ENCODE measurements around the gene SPRR2F. TPM values are rescaled to one million over a fixed set of nuclear protein-coding genes. Genes with fewer than 3 reads are reported as not detected.

The SPRR2F gene
- total RNA-seq, 1 donor = not detected

DNA sequence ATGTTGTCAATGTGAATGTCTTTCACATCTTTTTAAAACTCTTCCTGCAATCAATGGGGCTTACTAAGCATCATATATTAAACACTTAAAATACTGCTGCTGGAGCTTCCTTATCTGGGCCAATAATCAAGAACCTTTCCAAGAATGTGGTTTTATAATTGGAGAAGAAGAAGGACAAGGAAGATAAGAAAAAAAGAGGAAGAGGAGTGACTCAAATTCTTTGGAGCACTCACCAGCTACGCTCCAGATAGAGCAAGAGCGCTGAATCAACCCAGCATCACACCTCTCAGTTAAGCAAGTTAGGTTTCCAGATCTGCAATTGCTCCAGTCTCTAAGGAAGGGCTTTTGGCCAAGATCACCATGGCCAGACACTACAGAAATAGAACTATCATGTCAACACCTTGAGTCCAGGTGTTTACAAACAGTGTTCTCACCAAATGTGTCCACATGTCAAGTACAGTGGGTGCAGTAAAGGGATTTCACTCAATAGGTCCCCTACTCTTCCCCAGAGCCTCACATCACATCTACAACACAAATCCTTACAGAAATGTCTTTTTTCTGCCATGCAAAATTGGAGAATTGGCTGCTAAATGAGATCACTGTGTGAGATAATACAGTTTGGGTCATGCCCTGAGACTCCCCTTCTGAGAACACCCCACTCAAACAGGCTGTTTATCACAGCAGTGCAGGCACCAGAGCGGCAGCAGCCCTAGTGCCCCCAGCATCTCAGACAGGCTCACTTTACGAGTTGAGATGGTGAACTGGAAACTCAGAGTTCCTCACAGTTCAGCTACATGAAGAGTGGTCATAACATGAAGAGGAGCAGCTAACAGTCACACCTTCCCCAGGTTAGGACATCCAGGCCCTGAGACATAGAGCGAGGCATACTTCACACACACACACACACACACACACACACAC, 40.2 kb downstream of the SPRR2F start:
- DNase-seq (ENCODE audit: low read depth) = no peak
- TF ChIP-seq, protein P1, sequence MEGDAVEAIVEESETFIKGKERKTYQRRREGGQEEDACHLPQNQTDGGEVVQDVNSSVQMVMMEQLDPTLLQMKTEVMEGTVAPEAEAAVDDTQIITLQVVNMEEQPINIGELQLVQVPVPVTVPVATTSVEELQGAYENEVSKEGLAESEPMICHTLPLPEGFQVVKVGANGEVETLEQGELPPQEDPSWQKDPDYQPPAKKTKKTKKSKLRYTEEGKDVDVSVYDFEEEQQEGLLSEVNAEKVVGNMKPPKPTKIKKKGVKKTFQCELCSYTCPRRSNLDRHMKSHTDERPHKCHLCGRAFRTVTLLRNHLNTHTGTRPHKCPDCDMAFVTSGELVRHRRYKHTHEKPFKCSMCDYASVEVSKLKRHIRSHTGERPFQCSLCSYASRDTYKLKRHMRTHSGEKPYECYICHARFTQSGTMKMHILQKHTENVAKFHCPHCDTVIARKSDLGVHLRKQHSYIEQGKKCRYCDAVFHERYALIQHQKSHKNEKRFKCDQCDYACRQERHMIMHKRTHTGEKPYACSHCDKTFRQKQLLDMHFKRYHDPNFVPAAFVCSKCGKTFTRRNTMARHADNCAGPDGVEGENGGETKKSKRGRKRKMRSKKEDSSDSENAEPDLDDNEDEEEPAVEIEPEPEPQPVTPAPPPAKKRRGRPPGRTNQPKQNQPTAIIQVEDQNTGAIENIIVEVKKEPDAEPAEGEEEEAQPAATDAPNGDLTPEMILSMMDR (IDR thresholded peaks at IDR 0.05; ENCODE audit: insufficient read depth, low read depth, low read length) = no peak
- H3K4me3 ChIP-seq (ENCODE audit: low read depth, low read length) = no peak overlapping the region

DNA sequence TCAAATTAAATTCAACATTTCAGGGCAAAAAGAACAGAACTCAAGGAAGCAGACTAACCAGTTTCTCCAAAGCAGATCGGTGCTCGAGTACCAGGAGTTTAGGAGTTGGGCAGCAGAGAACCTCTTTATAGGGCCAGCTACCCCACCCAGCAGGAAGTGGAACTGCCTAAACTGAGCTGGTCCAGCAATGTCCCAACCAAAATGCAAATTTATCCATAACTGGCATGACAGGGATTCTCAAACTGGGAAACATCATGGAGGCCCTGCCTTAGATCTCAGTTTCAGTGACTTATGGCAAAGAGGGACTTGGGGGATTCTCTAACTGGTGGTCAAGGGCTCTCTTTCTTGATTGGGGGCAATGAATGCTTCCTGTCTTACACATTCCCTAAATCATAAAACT, 41.8 kb downstream of the SPRR2F start, which contains the start of gene SPRR2B:
SPRR2B (minus strand) TSS at position 101 of the 400 bp plus-strand sequence. CDS start 772 bp downstream, outside the sequence.
- DNase-seq (ENCODE audit: low read depth) = no peak
- TF ChIP-seq, protein P1 (IDR thresholded peaks at IDR 0.05; ENCODE audit: insufficient read depth, low read depth, low read length) = no peak
- H3K4me3 ChIP-seq (ENCODE audit: low read depth, low read length) = no peak within 1 kb of the TSS

DNA sequence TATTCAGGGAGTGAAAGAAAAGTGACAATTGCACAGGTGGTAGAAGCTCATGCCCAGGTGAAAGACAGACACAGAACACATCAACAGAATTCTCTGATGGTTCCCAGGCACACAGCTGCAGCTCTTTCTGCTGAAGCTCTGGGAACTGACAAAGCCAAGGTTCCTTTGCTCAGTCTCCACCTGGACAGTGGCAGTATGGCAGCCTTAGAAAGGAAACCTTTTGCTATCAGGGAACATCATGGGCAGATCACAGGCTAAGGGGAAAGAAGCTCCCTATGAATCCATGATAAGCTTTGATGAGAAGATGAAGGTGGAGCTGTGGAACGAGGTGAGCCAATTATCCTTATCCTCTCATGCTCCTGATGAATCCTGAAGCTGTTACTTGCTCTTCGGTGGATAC, 43.1 kb downstream of the SPRR2F start:
- no peak overlapping the region for H3K4me3 ChIP-seq (ENCODE audit: low read depth, low read length)
- TF ChIP-seq, protein P1 (IDR thresholded peaks at IDR 0.05; ENCODE audit: insufficient read depth, low read depth, low read length) = no peak
- DNase-seq (ENCODE audit: low read depth) = no peak

Small RNAs within 50 kb of the gene (small RNA-seq; reads per million reads assigned to genes)
- not detected for gene SPRR2C

Other genes starting within 250 kb of the SPRR2F start
- not detected in 2 replicates for gene SMCP, start 235.2 kb downstream of the SPRR2F start, total RNA-seq
- gene IVL, start 205.0 kb downstream of the SPRR2F start, total RNA-seq = not detected in 2 replicates
- not detected in 2 replicates for gene SPRR5, start 166.3 kb downstream of the SPRR2F start, total RNA-seq
- not detected in 2 replicates for gene SPRR4, start 142.9 kb downstream of the SPRR2F start, total RNA-seq
- gene SPRR1A, start 129.4 kb downstream of the SPRR2F start, total RNA-seq = not detected in 2 replicates
- not detected in 2 replicates for gene SPRR3, start 111.8 kb downstream of the SPRR2F start, total RNA-seq
- gene SPRR1B, start 82.3 kb downstream of the SPRR2F start, total RNA-seq = not detected in 2 replicates
- not detected in 2 replicates for gene SPRR2D, start 72.4 kb downstream of the SPRR2F start, total RNA-seq
- not detected in 2 replicates for gene SPRR2A, start 56.0 kb downstream of the SPRR2F start, total RNA-seq
- not detected in 2 replicates for gene SPRR2B, start 41.9 kb downstream of the SPRR2F start, total RNA-seq
- not detected in 2 replicates for gene SPRR2E, start 19.0 kb downstream of the SPRR2F start, total RNA-seq
- gene SPRR2G, start 37.4 kb upstream of the SPRR2F start, total RNA-seq = not detected in 2 replicates
- gene LELP1, start 89.9 kb upstream of the SPRR2F start, total RNA-seq = not detected in 2 replicates
- under 0.01 TPM in 1 of 2 replicates, not detected in the other for gene PRR9, start 104.1 kb upstream of the SPRR2F start, total RNA-seq
- not detected in 2 replicates for gene LORICRIN, start 146.2 kb upstream of the SPRR2F start, total RNA-seq
- gene PGLYRP3, start 199.4 kb upstream of the SPRR2F start, total RNA-seq = not detected in 2 replicates
- gene PGLYRP4, start 235.3 kb upstream of the SPRR2F start, total RNA-seq = not detected in 2 replicates
- not detected in 2 replicates for gene S100A9, start 244.3 kb upstream of the SPRR2F start, total RNA-seq

Measured in fibroblast of villous mesenchyme (primary cell).